HepG2 (cell line): Measurements from ENCODE around the gene ROBO2. TPM values are rescaled to one million over a fixed set of nuclear protein-coding genes. Genes with fewer than 3 reads are reported as not detected.

Experiments used
- ATAC-seq: fragments of 200-7000 bp; cut with Tn5 transposase; 3 replicates; pipeline ENCODE4 v1.9.1; 2020; ENCODE audit warnings: mild to moderate bottlenecking, moderate library complexity
- BruUV-seq: library from RNA; stranded (reverse); fragments of 400-500 nt; replicated peaks from 2 replicates; lab custom pipeline; 2021; lab: Mats Ljungman, UMichigan
- CTCF ChIA-PET: fragments of 300-600 bp; formaldehyde crosslinking; extraction: SDS; loops from one replicate; lab custom pipeline; 2021; ENCODE audit warnings: low total read pairs, inconsistent platforms, low intra/inter-chr PET ratio; lab: Yijun Ruan, JAX
- POLR2A ChIA-PET: fragments of 350-600 bp; sonication (Branson Sonifier 250); formaldehyde crosslinking; loops from one replicate; lab custom pipeline; 2020; ENCODE audit warnings: antibody characterized with exemption, inconsistent platforms; lab: Yijun Ruan, JAX
- DNase-seq: peaks from one replicate; pipeline ENCODE4 v3.0.0-alpha.2; 2015; ENCODE audit warnings: low spot score
- FAIRE-seq: peaks from 3 replicates; lab custom pipeline; 2011; peaks lifted over from hg19 to GRCh38; lab: Jason Lieb, UNC
- H2AFZ ChIP-seq: one replicate; pipeline ENCODE4 v1.6.1; 2011; ENCODE audit warnings: low read length, inconsistent platforms
- H3K27ac ChIP-seq: fragments of 300-600 bp; 3 replicates; pipeline ENCODE4 v1.8.0; 2011; ENCODE audit warnings: mixed run types, mild to moderate bottlenecking, mixed read lengths, low read length, inconsistent platforms; ENCODE audit not compliant: insufficient read depth; ENCODE audit errors: extremely low read length
- H3K27me3 ChIP-seq, 2 experiments: fragments of 200-600 bp in 1 of 2; 2 replicates in 1 of 2; 3 replicates in 1 of 2; pipeline versions ENCODE4 v1.6.0 to v1.8.0; 2011; ENCODE audit warnings: low read length in 2 of 2, mild to moderate bottlenecking in 2 of 2, moderate library complexity in 2 of 2, inconsistent platforms in 1 of 2; ENCODE audit not compliant: insufficient read depth in 2 of 2, control insufficient read depth in 1 of 2
- H3K36me3 ChIP-seq, 2 experiments: fragments of 200-600 bp in 1 of 2; replicated peaks in 1 of 2; 2 replicates in 1 of 2; 3 replicates in 1 of 2; pipeline versions ENCODE4 v1.5.1 to v1.8.0; 2011; ENCODE audit warnings: low read length in 2 of 2, inconsistent platforms in 1 of 2; ENCODE audit not compliant: insufficient read depth in 2 of 2, control insufficient read depth in 1 of 2
- H3K4me1 ChIP-seq: 2 replicates; pipeline ENCODE4 v1.5.1; 2012; ENCODE audit warnings: low read length, inconsistent platforms; ENCODE audit not compliant: insufficient read depth
- H3K4me2 ChIP-seq: 2 replicates; pipeline ENCODE4 v1.6.0; 2011; ENCODE audit warnings: low read depth, low read length, inconsistent platforms
- H3K4me3 ChIP-seq, 3 experiments: fragments of 200-600 bp in 1 of 3; sonication (generic), shearing (Covaris generic) in 1 of 3; replicated peaks in 1 of 3; 2 replicates each; pipeline ENCODE4 v1.5.1; 2011 to 2016; ENCODE audit warnings: low read length in 3 of 3, inconsistent platforms in 2 of 3, low read depth in 2 of 3, mild to moderate bottlenecking in 2 of 3, control low read depth in 1 of 3, mixed read lengths in 1 of 3; ENCODE audit not compliant: insufficient read depth in 1 of 3
- H3K79me2 ChIP-seq: one replicate; pipeline ENCODE4 v1.6.1; 2011; ENCODE audit warnings: low read length, inconsistent platforms; ENCODE audit not compliant: insufficient read depth
- H3K9ac ChIP-seq: 2 replicates; pipeline ENCODE4 v1.6.0; 2011; ENCODE audit warnings: mild to moderate bottlenecking, low read depth, low read length, inconsistent platforms; ENCODE audit not compliant: insufficient read depth
- H3K9me3 ChIP-seq: 2 replicates; pipeline ENCODE4 v1.5.1; 2012; ENCODE audit warnings: mild to moderate bottlenecking, low read length
- H4K20me1 ChIP-seq: 2 replicates; pipeline ENCODE4 v1.6.0; 2011; ENCODE audit warnings: inconsistent platforms, mild to moderate bottlenecking, low read length, moderate library complexity; ENCODE audit not compliant: insufficient read depth
- AGO2 ChIP-seq: fragments of 200-400 bp; formaldehyde crosslinking; optimal IDR thresholded peaks from 2 replicates; pipeline ENCODE3; 2017; ENCODE audit warnings: mild to moderate bottlenecking, low read depth, low read length, moderate library complexity
- CC2D1A ChIP-seq: sonication (generic); formaldehyde crosslinking; IDR thresholded peaks from 2 replicates; pipeline ENCODE4 v1.8.1; 2023; ENCODE audit warnings: mild to moderate bottlenecking, missing genetic modification reagents
- JUNB ChIP-seq: sonication (generic); formaldehyde crosslinking; IDR thresholded peaks from 2 replicates; pipeline ENCODE4 v1.8.0; 2022; ENCODE audit warnings: missing genetic modification reagents, mild to moderate bottlenecking, borderline replicate concordance
- KAT7 ChIP-seq: IDR thresholded peaks from 2 replicates; pipeline ENCODE4 v1.6.1; 2018; ENCODE audit warnings: borderline replicate concordance, missing compliant biosample characterization
- MIER2 ChIP-seq: IDR thresholded peaks from 2 replicates; pipeline ENCODE4 v1.6.1; 2016; ENCODE audit warnings: missing biosample characterization, missing genetic modification reagents
- SRY ChIP-seq: sonication (generic); formaldehyde crosslinking; IDR thresholded peaks from 2 replicates; pipeline ENCODE4 v1.8.0; 2022; ENCODE audit warnings: mild to moderate bottlenecking, missing genetic modification reagents
- TAF1 ChIP-seq: sonication (generic); formaldehyde crosslinking; IDR thresholded peaks from 2 replicates; pipeline ENCODE4 v1.4.0; 2020; ENCODE audit warnings: missing genetic modification reagents
- ZNF382 ChIP-seq: sonication (generic); formaldehyde crosslinking; IDR thresholded peaks from 2 replicates; pipeline ENCODE4 v1.5.0; 2020; ENCODE audit warnings: missing genetic modification reagents, mild to moderate bottlenecking, borderline replicate concordance
- WGBS: methylation state at CpG from one replicate; pipeline ENCODE4 v1.1.6; 2017; ENCODE audit warnings: low lambda C conversion rate; 5-methylcytosine and 5-hydroxymethylcytosine counted together
- in situ Hi-C: cut with HindIII; loops from 2 replicates; pipeline ENCODE4 v1.10.0; 2017; ENCODE audit warnings: low pct_unique_long_range_greater_than_20kb; ENCODE audit not compliant: extremely low pct_ligation_motif_present
- intact Hi-C: fragments of 100-400 bp; cut with micrococcal nuclease; formaldehyde crosslinking; loops from one replicate; pipeline ENCODE4 v1.10.0; 2022; ENCODE audit not compliant: unreplicated experiment
- polyA plus RNA-seq, 8 experiments: library from polyadenylated mRNA; depleted of rRNA in 3 of 8; stranded (reverse) in 7 of 8; unstranded in 1 of 8; fragments of >200 nt; fragmentation: Illumina TruSeq in 4 of 8; extraction: Trizol in 4 of 8; gene quantifications; 2 replicates each; pipeline versions ENCODE4 v1.2.1 to v1.2.3, GENCODE V29; 2011 to 2016; ENCODE audit warnings: low read depth in 4 of 8, missing spikeins in 1 of 8, mixed read lengths in 1 of 8; ENCODE audit not compliant: insufficient read depth in 1 of 8
- total RNA-seq, 5 experiments: library from RNA; depleted of rRNA; stranded (reverse); fragments of >200 nt; fragmentation: Illumina TruSeq; extraction: Trizol; gene quantifications; 2 replicates each; pipeline ENCODE4 v1.2.3, GENCODE V29; 2016; ENCODE audit warnings: low read depth in 1 of 5
- TF ChIP-seq, protein P1 (sequence below): sonication (generic); formaldehyde crosslinking; IDR thresholded peaks from 2 replicates; pipeline ENCODE4 v1.4.0; 2020; ENCODE audit warnings: missing genetic modification reagents, mild to moderate bottlenecking, borderline replicate concordance
- TF ChIP-seq, protein P2 (sequence below), 2 experiments: IDR thresholded peaks; 2 replicates each; pipeline ENCODE4 v1.6.1; 2011 to 2012; ENCODE audit warnings: low read length in 2 of 2, borderline replicate concordance in 1 of 2, low read depth in 1 of 2, mild to moderate bottlenecking in 1 of 2, moderate library complexity in 1 of 2
- TF ChIP-seq, protein P3 (sequence below): sonication (generic); formaldehyde crosslinking; IDR thresholded peaks from 2 replicates; pipeline ENCODE4 v1.4.0; 2020; ENCODE audit warnings: mild to moderate bottlenecking, low read depth, missing genetic modification reagents
- TF ChIP-seq, protein P4 (sequence below): sonication (generic); formaldehyde crosslinking; IDR thresholded peaks from 2 replicates; pipeline ENCODE4 v1.4.0; 2020; ENCODE audit warnings: missing genetic modification reagents
- TF ChIP-seq, protein P5 (sequence below), 2 experiments: fragments of 450-650 bp in 1 of 2; sonication (generic) in 1 of 2; formaldehyde crosslinking; IDR thresholded peaks; 2 replicates each; pipeline versions ENCODE4 v1.5.0 to v1.8.0; 2020 to 2022; ENCODE audit warnings: mild to moderate bottlenecking in 1 of 2, missing genetic modification reagents in 1 of 2

Gene ROBO2
- total and polyA plus RNA-seq, 2 of the 13 experiments (the other 11 are each of a cell fraction or from before 2014, with no cell fraction given), result not detected

DNA sequence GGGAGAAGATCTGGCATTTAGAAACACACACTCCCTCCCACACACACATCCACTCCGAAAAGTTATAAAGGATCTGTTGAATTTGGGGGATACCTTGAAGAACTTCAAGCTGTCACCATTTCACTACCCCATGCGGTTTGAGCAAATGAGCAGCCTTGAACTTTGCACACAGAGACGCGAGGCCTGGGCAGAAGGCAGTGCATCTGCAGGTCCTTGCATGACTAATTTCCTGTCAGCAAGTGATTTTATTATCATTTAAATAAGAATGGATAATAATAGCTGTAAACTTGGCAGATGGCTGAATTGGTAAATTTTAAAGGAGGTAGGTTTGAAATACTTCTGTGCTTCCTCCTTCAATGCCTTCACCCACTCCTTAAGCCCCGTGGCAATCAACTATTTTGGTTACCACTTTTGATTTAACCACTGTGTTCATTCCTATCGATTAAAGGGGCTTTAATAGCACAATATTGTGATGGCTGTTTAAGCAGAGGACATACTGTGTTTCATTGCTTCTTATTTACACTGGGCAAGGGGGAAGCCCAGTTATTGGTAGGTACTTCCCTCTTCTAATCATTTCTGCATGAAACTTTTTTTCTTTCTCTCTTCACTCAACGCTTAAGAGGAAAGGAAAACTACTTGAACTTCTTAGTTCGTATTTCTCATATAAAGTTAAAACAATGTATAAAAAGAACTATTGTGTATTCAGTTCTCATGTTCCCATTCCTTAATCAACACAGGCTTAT, 108.1 kb downstream of the ROBO2 start:
- no TSS peak for BruUV-seq
- H2AFZ ChIP-seq, result no peak overlapping the region
- in situ Hi-C loops, result no loop called here
- WGBS, result 23% methylated on average over 8 of the region's 8 CpGs
- intact Hi-C loops, result no loop called here
- H3K4me1 ChIP-seq, result no peaks in the 10 kb centered on the region
- FAIRE-seq (no peak), DNase-seq (no peak), ATAC-seq (no peak)
- POLR2A ChIA-PET, result no interaction called here
- no peaks in the 10 kb centered on the region for H3K36me3 ChIP-seq
- no peak overlapping the region for H3K4me2 ChIP-seq
- no peak overlapping the region for H3K4me3 ChIP-seq
- CTCF ChIA-PET, result no interaction called here
- no peak overlapping the region for H3K9ac ChIP-seq
- H3K27ac ChIP-seq, result no peak overlapping the region
- no peaks in the 10 kb centered on the region for H4K20me1 ChIP-seq
- H3K27me3 ChIP-seq, result no peaks in the 10 kb centered on the region
- H3K9me3 ChIP-seq, result no peaks in the 10 kb centered on the region
- no peaks in the 10 kb centered on the region for H3K79me2 ChIP-seq
- TF ChIP-seq, protein P1, sequence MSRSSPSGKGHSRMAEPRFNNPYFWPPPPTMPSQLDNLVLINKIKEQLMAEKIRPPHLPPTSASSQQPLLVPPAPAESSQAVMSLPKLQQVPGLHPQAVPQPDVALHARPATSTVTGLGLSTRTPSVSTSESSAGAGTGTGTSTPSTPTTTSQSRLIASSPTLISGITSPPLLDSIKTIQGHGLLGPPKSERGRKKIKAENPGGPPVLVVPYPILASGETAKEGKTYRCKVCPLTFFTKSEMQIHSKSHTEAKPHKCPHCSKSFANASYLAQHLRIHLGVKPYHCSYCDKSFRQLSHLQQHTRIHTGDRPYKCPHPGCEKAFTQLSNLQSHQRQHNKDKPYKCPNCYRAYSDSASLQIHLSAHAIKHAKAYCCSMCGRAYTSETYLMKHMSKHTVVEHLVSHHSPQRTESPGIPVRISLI (CRISPR knock-in tag), result no peak
- TF ChIP-seq, protein P2, sequence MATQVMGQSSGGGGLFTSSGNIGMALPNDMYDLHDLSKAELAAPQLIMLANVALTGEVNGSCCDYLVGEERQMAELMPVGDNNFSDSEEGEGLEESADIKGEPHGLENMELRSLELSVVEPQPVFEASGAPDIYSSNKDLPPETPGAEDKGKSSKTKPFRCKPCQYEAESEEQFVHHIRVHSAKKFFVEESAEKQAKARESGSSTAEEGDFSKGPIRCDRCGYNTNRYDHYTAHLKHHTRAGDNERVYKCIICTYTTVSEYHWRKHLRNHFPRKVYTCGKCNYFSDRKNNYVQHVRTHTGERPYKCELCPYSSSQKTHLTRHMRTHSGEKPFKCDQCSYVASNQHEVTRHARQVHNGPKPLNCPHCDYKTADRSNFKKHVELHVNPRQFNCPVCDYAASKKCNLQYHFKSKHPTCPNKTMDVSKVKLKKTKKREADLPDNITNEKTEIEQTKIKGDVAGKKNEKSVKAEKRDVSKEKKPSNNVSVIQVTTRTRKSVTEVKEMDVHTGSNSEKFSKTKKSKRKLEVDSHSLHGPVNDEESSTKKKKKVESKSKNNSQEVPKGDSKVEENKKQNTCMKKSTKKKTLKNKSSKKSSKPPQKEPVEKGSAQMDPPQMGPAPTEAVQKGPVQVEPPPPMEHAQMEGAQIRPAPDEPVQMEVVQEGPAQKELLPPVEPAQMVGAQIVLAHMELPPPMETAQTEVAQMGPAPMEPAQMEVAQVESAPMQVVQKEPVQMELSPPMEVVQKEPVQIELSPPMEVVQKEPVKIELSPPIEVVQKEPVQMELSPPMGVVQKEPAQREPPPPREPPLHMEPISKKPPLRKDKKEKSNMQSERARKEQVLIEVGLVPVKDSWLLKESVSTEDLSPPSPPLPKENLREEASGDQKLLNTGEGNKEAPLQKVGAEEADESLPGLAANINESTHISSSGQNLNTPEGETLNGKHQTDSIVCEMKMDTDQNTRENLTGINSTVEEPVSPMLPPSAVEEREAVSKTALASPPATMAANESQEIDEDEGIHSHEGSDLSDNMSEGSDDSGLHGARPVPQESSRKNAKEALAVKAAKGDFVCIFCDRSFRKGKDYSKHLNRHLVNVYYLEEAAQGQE (IDR thresholded peaks at IDR 0.05; ENCODE audit: borderline replicate concordance in 1 of 2, low read depth in 1 of 2, low read length in 2 of 2), result no peak
- TF ChIP-seq CC2D1A (CRISPR knock-in tag) (no peak), JUNB (CRISPR knock-in tag) (no peak), TAF1 (CRISPR knock-in tag) (no peak), SRY (no peak), MIER2 (CRISPR knock-in tag) (no peak), AGO2 (no peak), KAT7 (CRISPR knock-in tag) (no peak), ZNF382 (CRISPR knock-in tag) (no peak)
- TF ChIP-seq, protein P3, sequence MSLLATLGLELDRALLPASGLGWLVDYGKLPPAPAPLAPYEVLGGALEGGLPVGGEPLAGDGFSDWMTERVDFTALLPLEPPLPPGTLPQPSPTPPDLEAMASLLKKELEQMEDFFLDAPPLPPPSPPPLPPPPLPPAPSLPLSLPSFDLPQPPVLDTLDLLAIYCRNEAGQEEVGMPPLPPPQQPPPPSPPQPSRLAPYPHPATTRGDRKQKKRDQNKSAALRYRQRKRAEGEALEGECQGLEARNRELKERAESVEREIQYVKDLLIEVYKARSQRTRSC, result no peak
- TF ChIP-seq, protein P4, sequence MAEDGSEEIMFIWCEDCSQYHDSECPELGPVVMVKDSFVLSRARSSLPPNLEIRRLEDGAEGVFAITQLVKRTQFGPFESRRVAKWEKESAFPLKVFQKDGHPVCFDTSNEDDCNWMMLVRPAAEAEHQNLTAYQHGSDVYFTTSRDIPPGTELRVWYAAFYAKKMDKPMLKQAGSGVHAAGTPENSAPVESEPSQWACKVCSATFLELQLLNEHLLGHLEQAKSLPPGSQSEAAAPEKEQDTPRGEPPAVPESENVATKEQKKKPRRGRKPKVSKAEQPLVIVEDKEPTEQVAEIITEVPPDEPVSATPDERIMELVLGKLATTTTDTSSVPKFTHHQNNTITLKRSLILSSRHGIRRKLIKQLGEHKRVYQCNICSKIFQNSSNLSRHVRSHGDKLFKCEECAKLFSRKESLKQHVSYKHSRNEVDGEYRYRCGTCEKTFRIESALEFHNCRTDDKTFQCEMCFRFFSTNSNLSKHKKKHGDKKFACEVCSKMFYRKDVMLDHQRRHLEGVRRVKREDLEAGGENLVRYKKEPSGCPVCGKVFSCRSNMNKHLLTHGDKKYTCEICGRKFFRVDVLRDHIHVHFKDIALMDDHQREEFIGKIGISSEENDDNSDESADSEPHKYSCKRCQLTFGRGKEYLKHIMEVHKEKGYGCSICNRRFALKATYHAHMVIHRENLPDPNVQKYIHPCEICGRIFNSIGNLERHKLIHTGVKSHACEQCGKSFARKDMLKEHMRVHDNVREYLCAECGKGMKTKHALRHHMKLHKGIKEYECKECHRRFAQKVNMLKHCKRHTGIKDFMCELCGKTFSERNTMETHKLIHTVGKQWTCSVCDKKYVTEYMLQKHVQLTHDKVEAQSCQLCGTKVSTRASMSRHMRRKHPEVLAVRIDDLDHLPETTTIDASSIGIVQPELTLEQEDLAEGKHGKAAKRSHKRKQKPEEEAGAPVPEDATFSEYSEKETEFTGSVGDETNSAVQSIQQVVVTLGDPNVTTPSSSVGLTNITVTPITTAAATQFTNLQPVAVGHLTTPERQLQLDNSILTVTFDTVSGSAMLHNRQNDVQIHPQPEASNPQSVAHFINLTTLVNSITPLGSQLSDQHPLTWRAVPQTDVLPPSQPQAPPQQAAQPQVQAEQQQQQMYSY (CRISPR knock-in tag), result no peak
- TF ChIP-seq, protein P5, sequence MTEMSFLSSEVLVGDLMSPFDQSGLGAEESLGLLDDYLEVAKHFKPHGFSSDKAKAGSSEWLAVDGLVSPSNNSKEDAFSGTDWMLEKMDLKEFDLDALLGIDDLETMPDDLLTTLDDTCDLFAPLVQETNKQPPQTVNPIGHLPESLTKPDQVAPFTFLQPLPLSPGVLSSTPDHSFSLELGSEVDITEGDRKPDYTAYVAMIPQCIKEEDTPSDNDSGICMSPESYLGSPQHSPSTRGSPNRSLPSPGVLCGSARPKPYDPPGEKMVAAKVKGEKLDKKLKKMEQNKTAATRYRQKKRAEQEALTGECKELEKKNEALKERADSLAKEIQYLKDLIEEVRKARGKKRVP (CRISPR knock-in tag; IDR thresholded peaks at IDR 0.05), result no peak
